ENCODE results near the gene NSRP1. TPM values are rescaled to one million over a fixed set of nuclear protein-coding genes. Genes with fewer than 3 reads are reported as not detected.

NSRP1 gene
- total and polyA plus RNA-seq, 3 experiments from 2014 or later, result 26.8 to 38.4 (median 27.9) TPM

GRCh38 chr17:30217746-30218245 lies 101.2 kb downstream of the NSRP1 start:
- Histone ChIP-seq H3K27me3 (ENCODE audit: insufficient read depth, low read length, poor library complexity, severe bottlenecking) (no peaks in the 10 kb centered on the region), H3K4me1 (ENCODE audit: insufficient read depth, low read length) (no peaks in the 10 kb centered on the region), H3K9me3 (ENCODE audit: low read length) (no peaks in the 10 kb centered on the region), H3K4me3 (ENCODE audit: low read length) (no peak overlapping the region), H3K27ac (ENCODE audit: low read depth, low read length) (no peak overlapping the region), H3K36me3 (ENCODE audit: insufficient read depth, low read length) (no peaks in the 10 kb centered on the region)
- Mint-ChIP-seq H3K4me3 (peak overlapping the region in 1 of 7 donors; percentile 40), H3K9me3 (peaks cover 0 to 3% (median 0%) of the 10 kb centered on the region in 5 donors), H3K4me1 (no peaks in the 10 kb centered on the region), H3K27ac (no peak overlapping the region), H3K27me3 (peaks cover 0 to 8% of the 10 kb centered on the region in 2 donors), H3K36me3 (peaks cover 0 to 3% (median 0%) of the 10 kb centered on the region in 3 donors)
- ChIA-PET CTCF (no interaction called here), POLR2A (no interaction called here)
- no peak for DNase-seq

GRCh38 chr17:30218799-30219198 lies 102.2 kb downstream of the NSRP1 start:
- Mint-ChIP-seq H3K36me3 (peaks cover 0 to 3% (median 0%) of the 10 kb centered on the region in 3 donors), H3K9me3 (peaks cover 0 to 3% (median 0%) of the 10 kb centered on the region in 5 donors), H3K27ac (no peak overlapping the region), H3K4me1 (no peaks in the 10 kb centered on the region), H3K27me3 (peaks cover 0 to 8% of the 10 kb centered on the region in 2 donors), H3K4me3 (no peak overlapping the region)
- Histone ChIP-seq H3K27me3 (ENCODE audit: insufficient read depth, low read length, poor library complexity, severe bottlenecking) (no peaks in the 10 kb centered on the region), H3K4me3 (ENCODE audit: low read length) (no peak overlapping the region), H3K4me1 (ENCODE audit: insufficient read depth, low read length) (no peaks in the 10 kb centered on the region), H3K36me3 (ENCODE audit: insufficient read depth, low read length) (no peaks in the 10 kb centered on the region), H3K9me3 (ENCODE audit: low read length) (no peaks in the 10 kb centered on the region), H3K27ac (ENCODE audit: low read depth, low read length) (no peak overlapping the region)
- DNase-seq, result no peak
- ChIA-PET POLR2A (no interaction called here), CTCF (no interaction called here)

GRCh38 chr17:30219315-30219714 lies 102.7 kb downstream of the NSRP1 start:
- no peaks in the 10 kb centered on the region for H3K4me1 ChIP-seq (ENCODE audit: insufficient read depth, low read length)
- H3K4me3 Mint-ChIP-seq, result no peak overlapping the region

GRCh38 chr17:30219833-30220232 lies 103.2 kb downstream of the NSRP1 start:
- Mint-ChIP-seq H3K36me3 (peaks cover 0 to 3% (median 0%) of the 10 kb centered on the region in 3 donors), H3K9me3 (peaks cover 0 to 1% (median 0%) of the 10 kb centered on the region in 5 donors), H3K4me1 (no peaks in the 10 kb centered on the region), H3K4me3 (no peak overlapping the region), H3K27me3 (peaks cover 2 to 7% of the 10 kb centered on the region in 2 donors), H3K27ac (no peak overlapping the region)
- ChIA-PET POLR2A (no interaction called here), CTCF (interaction anchor here (0.6 kb wide), 1 partner anchor 466 kb away, joined by 3 read pairs; no protein-coding TSS in a partner anchor)
- Histone ChIP-seq H3K27ac (ENCODE audit: low read depth, low read length) (no peak overlapping the region), H3K36me3 (ENCODE audit: insufficient read depth, low read length) (no peaks in the 10 kb centered on the region), H3K9me3 (ENCODE audit: low read length) (no peaks in the 10 kb centered on the region), H3K27me3 (ENCODE audit: insufficient read depth, low read length, poor library complexity, severe bottlenecking) (no peaks in the 10 kb centered on the region), H3K4me1 (ENCODE audit: insufficient read depth, low read length) (no peaks in the 10 kb centered on the region), H3K4me3 (ENCODE audit: low read length) (no peak overlapping the region)
- no peak for DNase-seq

More at GRCh38 chr17:30219315-30219714, 102.7 kb downstream of the NSRP1 start:
- no peaks in the 10 kb centered on the region for H3K36me3 ChIP-seq (ENCODE audit: insufficient read depth, low read length)
- no peak overlapping the region for H3K27ac ChIP-seq (ENCODE audit: low read depth, low read length)
- CTCF ChIA-PET, result interaction anchor here (0.6 kb wide), 1 partner anchor 466 kb away, joined by 3 read pairs; no protein-coding TSS in a partner anchor
- H3K4me3 ChIP-seq (ENCODE audit: low read length), result no peak overlapping the region
- H3K27me3 ChIP-seq (ENCODE audit: insufficient read depth, low read length, poor library complexity, severe bottlenecking), result no peaks in the 10 kb centered on the region
- peaks cover 0 to 3% (median 0%) of the 10 kb centered on the region in 3 donors for H3K36me3 Mint-ChIP-seq
- peaks cover 0 to 8% of the 10 kb centered on the region in 2 donors for H3K27me3 Mint-ChIP-seq
- H3K27ac Mint-ChIP-seq, result no peak overlapping the region
- no peaks in the 10 kb centered on the region for H3K9me3 ChIP-seq (ENCODE audit: low read length)
- peaks cover 0 to 3% (median 0%) of the 10 kb centered on the region in 5 donors for H3K9me3 Mint-ChIP-seq
- POLR2A ChIA-PET, result no interaction called here
- no peaks in the 10 kb centered on the region for H3K4me1 Mint-ChIP-seq
- DNase-seq, result no peak

- ChIA-PET POLR2A (no interaction called here), CTCF (no interaction called here)
- H3K4me1 ChIP-seq (ENCODE audit: insufficient read depth, low read length), result no peaks in the 10 kb centered on the region
- Mint-ChIP-seq H3K4me1 (no peaks in the 10 kb centered on the region), H3K4me3 (no peak overlapping the region), H3K36me3 (peaks cover 0 to 3% (median 0%) of the 10 kb centered on the region in 3 donors), H3K27me3 (peaks cover 3 to 5% of the 10 kb centered on the region in 2 donors), H3K27ac (no peak overlapping the region), H3K9me3 (no peaks in the 10 kb centered on the region)
- no peak for DNase-seq
- no peaks in the 10 kb centered on the region for H3K27me3 ChIP-seq (ENCODE audit: insufficient read depth, low read length, poor library complexity, severe bottlenecking)
- no peaks in the 10 kb centered on the region for H3K9me3 ChIP-seq (ENCODE audit: low read length)
- H3K4me3 ChIP-seq (ENCODE audit: low read length), result no peak overlapping the region
- no peak overlapping the region for H3K27ac ChIP-seq (ENCODE audit: low read depth, low read length)
- H3K36me3 ChIP-seq (ENCODE audit: insufficient read depth, low read length), result no peaks in the 10 kb centered on the region
These were observed 103.8 kb downstream of the NSRP1 start for GRCh38 chr17:30220414-30220813.

GRCh38 chr17:30221346-30221745 lies 104.7 kb downstream of the NSRP1 start:
- H3K9me3 Mint-ChIP-seq, result no peaks in the 10 kb centered on the region
- no peaks in the 10 kb centered on the region for H3K36me3 ChIP-seq (ENCODE audit: insufficient read depth, low read length)
- H3K27me3 ChIP-seq (ENCODE audit: insufficient read depth, low read length, poor library complexity, severe bottlenecking), result no peaks in the 10 kb centered on the region
- no peak overlapping the region for H3K4me3 ChIP-seq (ENCODE audit: low read length)
- DNase-seq, result no peak
- H3K27ac Mint-ChIP-seq, result no peak overlapping the region
- H3K4me1 ChIP-seq (ENCODE audit: insufficient read depth, low read length), result no peaks in the 10 kb centered on the region
- peaks cover 0 to 3% (median 0%) of the 10 kb centered on the region in 3 donors for H3K36me3 Mint-ChIP-seq
- POLR2A ChIA-PET, result no interaction called here
- peaks cover 2 to 13% of the 10 kb centered on the region in 2 donors for H3K27me3 Mint-ChIP-seq
- no peak overlapping the region for H3K27ac ChIP-seq (ENCODE audit: low read depth, low read length)
- no peak overlapping the region for H3K4me3 Mint-ChIP-seq
- H3K4me1 Mint-ChIP-seq, result no peaks in the 10 kb centered on the region
- no peaks in the 10 kb centered on the region for H3K9me3 ChIP-seq (ENCODE audit: low read length)
- CTCF ChIA-PET, result no interaction called here

GRCh38 chr17:30222251-30222650 lies 105.6 kb downstream of the NSRP1 start:
- Mint-ChIP-seq H3K4me1 (no peaks in the 10 kb centered on the region), H3K27me3 (peaks cover 2 to 13% of the 10 kb centered on the region in 2 donors), H3K36me3 (peaks cover 0 to 3% (median 0%) of the 10 kb centered on the region in 3 donors), H3K9me3 (no peaks in the 10 kb centered on the region), H3K27ac (no peak overlapping the region), H3K4me3 (no peak overlapping the region)
- Histone ChIP-seq H3K36me3 (ENCODE audit: insufficient read depth, low read length) (no peaks in the 10 kb centered on the region), H3K4me1 (ENCODE audit: insufficient read depth, low read length) (no peaks in the 10 kb centered on the region), H3K27ac (ENCODE audit: low read depth, low read length) (no peak overlapping the region), H3K9me3 (ENCODE audit: low read length) (no peaks in the 10 kb centered on the region), H3K4me3 (ENCODE audit: low read length) (no peak overlapping the region), H3K27me3 (ENCODE audit: insufficient read depth, low read length, poor library complexity, severe bottlenecking) (no peaks in the 10 kb centered on the region)
- ChIA-PET CTCF (no interaction called here), POLR2A (no interaction called here)
- no peak for DNase-seq

- DNase-seq, result no peak
- H3K36me3 ChIP-seq (ENCODE audit: insufficient read depth, low read length), result no peaks in the 10 kb centered on the region
- CTCF ChIA-PET, result no interaction called here
- Mint-ChIP-seq H3K9me3 (no peaks in the 10 kb centered on the region), H3K4me1 (no peaks in the 10 kb centered on the region), H3K36me3 (peaks cover 0 to 3% (median 0%) of the 10 kb centered on the region in 3 donors), H3K4me3 (no peak overlapping the region), H3K27ac (no peak overlapping the region), H3K27me3 (peaks cover 2 to 13% of the 10 kb centered on the region in 2 donors)
- H3K4me3 ChIP-seq (ENCODE audit: low read length), result no peak overlapping the region
- no peaks in the 10 kb centered on the region for H3K27me3 ChIP-seq (ENCODE audit: insufficient read depth, low read length, poor library complexity, severe bottlenecking)
- POLR2A ChIA-PET, result no interaction called here
- no peaks in the 10 kb centered on the region for H3K9me3 ChIP-seq (ENCODE audit: low read length)
- H3K27ac ChIP-seq (ENCODE audit: low read depth, low read length), result no peak overlapping the region
- H3K4me1 ChIP-seq (ENCODE audit: insufficient read depth, low read length), result no peaks in the 10 kb centered on the region
These were observed 106.1 kb downstream of the NSRP1 start for GRCh38 chr17:30222721-30223175.
